Left kidney (tissue), 2 donors: ENCODE data around the gene APBB3. TPM values are rescaled to one million over a fixed set of nuclear protein-coding genes. Genes with fewer than 3 reads are reported as not detected.

Source experiments
- DNase-seq: peaks from one replicate; pipeline ENCODE4 v3.0.0-alpha.2; 2013
- polyA plus RNA-seq: library from polyadenylated mRNA; unstranded; fragments of 120-200 nt; gene quantifications from one replicate; pipeline ENCODE4 v1.2.1, GENCODE V29; 2013; ENCODE audit not compliant: insufficient read length

The APBB3 gene
- polyA plus RNA-seq, 1 donor = 58.6 TPM

DNA sequence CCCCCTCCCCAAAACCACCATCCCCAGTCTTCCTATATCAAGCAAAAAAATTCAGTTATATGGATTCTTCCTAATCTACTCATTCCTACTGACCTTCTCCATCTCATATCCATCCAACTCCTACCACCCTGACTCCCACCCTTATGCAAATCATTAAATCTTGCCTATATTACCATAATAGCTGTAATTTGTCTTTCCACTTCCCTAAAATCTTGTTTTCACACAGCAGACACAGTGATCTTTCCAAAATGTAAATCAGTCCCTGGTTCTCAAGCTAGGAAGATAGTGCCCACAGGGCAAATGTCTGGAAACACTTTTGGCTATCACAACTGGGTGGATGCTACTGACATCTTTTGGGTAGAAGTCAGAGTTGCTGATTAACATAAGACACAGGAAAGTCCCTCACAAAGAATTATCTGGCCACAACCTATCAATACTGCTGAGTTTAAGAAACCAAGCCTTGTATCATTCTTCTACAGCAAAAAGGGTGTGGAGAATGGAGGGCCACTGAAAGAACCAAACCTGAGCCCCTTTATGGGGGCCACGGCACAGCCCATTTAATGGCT lies 8.6 kb downstream of the APBB3 start:
- DNase-seq = no peak

DNA sequence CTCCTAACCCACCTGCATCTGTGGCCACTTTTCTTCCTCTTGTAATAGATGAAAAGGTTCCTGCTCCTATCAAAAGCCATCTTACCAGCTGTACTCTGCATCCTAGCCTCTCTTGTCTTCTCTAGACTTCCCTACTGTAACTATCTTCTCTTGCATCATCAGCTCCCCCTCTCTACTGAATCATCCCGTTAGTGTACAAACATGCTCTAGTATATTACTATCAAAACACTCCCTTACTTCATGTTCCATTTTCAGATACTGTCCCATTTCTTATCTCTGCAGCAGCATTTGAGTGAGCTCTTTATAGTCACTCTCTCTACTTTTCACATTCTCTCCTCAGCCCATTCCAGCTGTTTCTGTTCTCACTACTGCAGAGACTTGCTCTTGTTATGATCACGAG lies 9.9 kb downstream of the APBB3 start:
- DNase-seq = no peak

DNA sequence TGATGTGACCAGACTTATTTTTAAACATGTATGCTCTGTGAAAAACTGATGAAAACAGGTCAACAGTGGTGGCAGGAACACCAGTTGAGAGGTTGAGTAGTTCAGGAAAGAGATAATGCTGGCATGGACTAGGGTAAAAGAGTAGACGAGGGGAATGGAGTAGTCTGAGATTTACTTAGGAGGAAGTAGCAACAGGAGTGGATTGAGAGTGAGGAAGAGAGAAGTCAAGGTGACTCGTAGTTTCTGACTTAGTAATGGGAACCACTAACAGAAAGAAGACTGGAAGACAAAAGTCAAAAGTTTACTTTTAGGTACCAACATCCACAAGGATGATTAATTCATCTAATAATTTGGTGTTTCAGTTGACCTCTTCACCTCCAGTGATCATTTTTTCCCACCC lies 10.7 kb downstream of the APBB3 start:
- DNase-seq = no peak

DNA sequence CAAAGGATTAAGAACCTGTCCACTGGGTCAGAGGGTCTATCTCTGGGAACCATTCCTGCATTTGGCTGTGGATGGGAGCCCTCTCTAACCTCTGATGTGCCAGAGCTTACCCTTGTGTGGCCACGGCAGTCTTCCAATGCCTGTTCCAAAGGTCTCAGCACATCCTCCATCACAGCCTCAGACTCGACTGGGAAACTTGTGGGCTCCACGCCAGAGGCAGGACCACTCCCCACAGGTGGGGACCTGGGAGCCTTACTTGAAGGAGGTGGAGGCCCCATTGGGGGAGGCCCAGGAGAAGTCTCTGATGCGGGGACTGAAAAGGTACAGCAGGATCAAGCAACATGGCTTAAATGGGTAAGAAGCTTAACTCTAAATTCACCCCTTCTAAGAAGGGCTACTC lies 12.5 kb downstream of the APBB3 start:
- DNase-seq = no peak

DNA sequence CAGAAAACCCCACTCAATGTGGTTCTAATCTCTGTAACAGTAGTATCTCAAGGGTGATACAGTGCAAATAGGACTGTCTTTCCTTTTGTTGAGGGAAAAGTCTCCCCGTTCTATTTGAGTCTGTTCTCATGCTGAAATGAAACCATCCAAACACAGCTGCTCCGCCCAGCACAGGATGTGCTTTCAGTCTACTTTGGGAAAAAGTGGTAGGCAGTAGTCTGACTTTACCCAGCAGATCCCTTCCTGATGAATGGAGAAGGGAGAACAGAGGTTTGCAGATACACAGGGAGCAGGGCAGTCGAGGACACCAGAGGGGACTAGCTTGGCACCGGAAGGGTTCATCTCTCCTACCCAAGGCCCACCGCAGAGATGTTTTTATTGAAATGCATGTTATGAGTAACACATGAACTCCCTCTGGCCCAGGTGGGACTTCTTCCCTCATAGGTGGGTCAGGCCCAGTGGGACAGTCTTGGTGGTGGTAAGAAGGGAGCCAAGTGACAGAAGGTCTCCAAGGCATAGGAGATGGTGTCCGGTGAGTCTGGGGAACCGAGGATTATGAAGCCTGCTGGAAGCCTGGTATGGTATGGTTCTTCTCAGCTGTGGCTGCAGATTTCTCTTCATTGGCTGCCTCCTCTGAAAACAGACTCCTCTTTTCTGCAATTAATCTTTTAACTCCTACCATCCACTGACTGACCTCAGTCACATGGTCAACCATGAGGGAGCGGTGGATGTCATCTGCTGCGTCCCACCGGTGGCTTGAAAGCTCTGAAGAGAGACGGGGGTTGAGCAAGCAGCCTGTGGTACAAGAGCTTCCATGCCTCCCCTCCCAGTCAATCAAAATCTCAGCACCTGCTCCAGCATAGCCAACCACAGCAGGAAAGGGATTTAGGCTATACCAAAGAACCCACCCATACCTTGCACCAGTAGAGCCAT lies 14.0 kb downstream of the APBB3 start:
- no peak for DNase-seq

DNA sequence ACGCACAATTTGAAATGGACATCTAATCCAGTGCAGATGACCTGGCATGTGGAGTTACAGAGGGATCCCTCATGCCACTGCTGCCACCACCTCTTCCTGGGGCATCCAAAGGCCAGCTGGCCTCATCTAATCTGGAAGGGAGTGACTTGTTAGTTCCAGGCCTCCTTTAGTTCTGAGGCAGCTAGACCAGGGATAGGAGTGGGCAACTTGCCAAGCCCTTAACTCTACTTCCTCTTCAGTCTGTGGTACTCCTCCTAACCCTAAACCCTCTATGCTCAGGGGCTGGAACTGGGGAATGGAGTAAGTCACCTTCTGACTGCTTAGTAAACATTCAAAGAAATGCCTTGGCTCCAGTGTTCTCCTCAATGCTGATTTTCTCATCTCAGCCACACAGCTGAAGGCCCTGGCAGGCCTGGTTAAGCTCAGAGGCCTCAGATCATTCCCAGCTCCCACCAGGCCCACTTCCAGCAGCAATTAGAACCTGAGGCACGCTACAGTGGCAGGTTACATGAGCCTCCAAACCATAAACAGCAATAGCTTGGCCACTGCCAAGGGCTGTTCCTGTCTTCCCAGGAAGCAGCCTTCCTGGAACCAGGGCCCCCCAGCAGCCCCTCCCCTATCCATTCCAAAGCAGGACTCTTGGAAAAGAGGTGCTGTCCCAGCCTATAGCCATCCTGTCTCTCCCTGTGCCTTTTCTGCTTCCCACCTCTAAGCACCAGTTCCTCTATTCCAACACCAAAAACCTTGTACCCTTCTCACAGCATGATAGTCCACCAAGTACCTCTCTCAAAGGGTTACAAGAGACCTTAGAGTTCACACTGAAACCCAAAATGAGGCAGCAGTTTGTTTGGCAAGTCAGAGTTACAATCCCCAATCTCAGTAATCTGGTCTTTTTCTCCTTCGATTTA lies 14.9 kb downstream of the APBB3 start:
- no peak for DNase-seq

DNA sequence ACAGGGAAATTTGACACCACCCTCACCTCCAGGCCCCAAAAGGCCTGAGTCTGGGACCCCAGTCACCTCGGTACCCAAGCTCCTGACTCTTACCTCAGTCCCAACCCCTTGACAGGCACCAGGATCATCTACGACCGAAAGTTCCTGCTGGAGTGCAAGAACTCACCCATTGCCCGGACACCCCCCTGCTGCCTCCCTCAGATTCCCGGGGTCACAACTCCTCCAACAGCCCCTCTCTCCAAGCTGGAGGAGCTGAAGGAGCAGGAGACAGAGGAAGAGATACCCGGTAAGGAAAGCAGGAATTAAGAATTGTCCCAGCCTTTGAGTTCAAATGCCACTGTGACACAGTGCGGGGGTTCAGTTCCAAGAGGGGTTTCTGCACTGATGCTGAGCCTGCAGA lies 15.6 kb downstream of the APBB3 start:
- no peak for DNase-seq

DNA sequence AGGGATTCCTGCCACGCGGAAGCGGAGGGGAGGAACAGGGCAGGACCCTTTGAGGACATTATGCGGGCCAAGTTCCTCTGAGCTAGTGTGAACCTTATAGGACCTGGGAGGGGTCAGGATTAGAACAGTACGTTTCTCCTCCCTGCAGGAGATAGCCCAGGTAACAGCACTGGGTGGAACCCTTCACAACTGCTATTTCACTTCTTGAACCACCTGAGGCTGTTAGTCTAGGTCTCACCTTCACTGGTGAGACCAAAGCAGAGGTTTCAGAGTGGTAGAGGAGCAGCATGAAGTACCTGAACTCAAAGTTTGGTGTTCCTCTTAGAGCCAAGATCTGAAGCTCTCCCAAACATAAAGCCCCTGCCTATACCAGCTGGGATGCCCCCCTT lies 16.1 kb downstream of the APBB3 start:
- DNase-seq = no peak

DNA sequence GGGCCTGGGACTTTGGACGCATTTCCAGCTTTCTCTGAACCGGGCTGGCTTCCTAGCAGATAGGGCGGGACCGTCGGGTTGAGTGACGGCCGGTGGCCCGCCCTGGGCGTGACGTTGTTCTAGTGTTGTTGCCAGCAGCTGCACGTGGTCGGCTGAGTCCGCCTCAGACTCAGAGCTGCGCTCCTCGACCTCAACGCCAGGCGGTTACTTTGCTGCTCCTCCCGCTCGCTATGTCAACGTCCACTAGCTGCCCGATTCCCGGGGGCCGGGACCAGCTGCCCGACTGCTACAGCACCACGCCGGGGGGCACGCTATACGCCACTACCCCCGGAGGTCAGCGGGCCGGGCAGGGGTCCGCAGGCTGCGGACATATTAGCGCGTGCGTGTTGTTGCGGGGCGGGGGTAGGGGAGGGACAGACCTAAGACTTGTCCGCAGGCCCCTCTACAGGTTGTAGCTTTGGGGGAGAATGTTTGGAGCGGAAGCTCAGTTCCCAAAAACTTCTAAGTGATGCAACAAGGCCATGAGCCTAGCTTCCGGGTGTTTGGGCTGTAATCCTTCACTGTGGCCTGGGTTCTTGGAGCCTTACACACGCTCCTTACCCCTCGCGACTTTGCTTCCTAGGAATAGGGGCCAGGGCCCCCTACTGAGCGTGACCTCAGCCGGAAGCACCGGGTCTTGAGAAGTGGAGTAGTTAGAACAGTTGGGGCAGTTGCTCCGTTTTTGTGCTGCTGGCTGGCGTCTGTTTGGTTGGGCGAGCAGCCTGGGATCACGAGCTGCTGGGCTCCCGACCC lies 16.7 kb downstream of the APBB3 start, which contains the start of gene EIF4EBP3:
Gene EIF4EBP3 (plus strand): TSS at position 155 of the 792 bp plus-strand sequence. CDS start 76 bp downstream, at position 231.
- DNase-seq = peak; percentile 90

DNA sequence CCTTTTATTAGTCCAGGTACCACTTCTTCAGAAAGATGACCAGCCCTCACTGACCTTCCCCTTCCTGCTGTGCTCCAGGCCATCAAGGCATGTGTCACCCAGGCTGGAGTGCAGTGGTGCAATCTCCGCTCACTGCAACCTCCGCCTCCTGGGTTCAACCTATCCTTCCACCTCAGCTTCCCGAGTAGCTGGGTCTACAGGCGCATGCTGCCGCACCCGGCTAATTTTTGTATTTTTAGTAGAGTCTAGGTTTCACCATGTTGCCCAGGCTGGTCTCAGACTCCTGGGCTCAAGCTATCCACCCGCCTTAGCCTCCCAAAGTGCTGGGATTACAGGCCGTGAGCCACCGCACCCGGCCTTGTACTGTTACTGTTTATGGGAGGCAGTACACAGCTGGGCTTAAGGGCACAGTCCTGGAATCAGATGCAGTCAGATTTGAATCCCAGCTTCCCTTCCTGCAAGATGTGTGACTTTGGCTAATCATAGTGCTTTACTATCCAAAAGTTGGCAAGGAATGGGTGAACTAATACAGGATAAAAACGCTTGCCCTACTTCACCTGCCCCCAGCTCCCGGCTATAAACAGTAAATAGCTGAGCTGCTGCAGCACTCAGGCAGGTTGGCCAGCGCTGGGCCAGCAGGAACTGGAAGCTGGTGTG lies 17.4 kb downstream of the APBB3 start:
- no peak for DNase-seq

DNA sequence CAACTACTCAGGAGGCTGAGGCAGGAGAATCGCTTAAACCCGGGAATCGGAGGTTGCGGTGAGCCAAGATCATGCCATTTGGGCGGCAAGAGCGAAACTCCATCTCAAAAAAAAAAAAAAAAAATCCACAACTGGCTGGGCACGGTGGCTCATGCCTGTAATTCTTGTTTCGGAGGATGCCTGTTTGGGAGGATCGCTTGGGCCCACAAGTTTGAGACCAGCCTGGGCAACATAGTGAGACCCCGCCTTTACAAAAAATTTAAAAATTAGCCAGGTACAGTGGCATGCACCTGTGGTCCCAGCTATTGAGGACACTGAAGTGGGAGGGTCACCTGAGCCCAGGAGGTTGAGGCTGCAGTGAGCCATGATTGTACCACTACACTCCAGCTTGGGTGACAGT lies 18.8 kb downstream of the APBB3 start:
- no peak for DNase-seq

DNA sequence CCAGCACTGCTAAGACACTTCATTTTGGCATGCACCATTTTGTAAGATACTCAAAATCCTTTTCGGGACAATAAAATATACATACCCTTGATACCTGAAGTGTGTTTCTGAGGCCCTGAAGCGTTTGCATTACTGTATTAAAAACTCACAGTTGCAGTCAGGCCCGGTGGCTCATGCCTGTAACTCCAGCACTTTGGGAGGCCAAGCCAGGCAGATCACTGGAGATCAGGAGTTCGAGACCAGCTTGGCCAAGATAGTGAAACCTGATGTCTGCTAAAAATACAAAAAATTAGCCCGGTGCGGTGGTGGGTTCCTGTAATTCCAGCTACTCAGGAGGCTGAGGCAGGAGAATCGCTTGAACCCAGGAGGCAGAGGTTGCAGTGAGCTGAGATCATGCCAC lies 19.4 kb downstream of the APBB3 start:
- no peak for DNase-seq

DNA sequence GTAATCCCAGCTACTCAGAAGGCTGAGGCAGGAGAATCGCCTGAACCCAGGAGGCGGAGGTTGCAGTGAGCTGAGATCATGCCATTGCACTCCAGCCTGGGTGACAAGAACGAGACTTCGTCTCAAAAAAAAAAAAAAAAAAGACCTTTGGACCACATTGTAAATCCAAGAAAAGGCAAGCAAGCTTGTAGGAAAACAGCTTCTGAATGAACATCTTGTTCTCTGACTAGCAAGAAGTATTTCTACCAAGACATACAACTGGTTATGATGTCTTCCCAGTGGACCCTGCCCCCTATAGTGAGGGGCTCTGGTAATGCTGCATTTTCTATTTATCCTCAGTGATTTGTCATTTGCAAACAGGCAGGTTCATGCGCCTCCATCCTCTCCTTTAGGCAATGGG lies 21.4 kb downstream of the APBB3 start:
- no peak for DNase-seq

DNA sequence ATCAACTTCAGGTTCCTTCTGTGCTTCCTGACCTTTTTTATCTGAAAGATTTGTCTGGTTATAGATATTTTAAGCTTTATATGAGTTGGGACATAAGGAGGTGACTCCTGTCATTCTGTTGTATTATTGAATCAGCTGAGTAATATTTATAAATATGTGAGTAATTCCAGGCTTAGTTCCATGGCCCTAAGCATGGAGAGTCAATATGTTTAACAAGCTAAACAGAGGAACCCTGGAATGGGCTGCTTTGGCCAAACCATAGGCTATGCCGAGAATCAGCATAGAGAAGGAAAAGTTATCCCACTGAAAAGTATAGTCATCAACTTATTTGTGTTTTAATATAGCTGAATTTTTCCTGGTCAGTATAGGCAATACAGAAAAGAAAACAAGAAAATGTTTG lies 24.2 kb downstream of the APBB3 start:
- DNase-seq = no peak

DNA sequence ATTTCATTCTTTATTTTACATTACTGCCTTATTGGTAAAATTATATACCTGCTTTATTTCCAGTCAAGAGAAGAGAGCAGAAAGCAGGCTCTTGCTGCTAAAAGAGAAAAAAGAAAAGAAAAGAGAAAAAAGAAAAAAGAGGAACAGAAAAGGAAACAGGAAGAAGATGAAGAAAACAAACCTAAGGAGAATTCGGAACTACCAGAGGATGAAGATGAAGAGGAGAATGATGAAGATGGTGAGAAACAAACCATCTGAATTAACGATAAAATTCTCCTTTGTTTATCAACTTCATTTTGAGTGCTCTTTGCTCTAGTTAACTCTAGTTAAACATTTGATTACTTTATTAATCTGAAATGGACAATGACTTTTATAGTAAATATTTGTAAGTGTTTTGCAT lies 40.4 kb downstream of the APBB3 start:
- DNase-seq = no peak

DNA sequence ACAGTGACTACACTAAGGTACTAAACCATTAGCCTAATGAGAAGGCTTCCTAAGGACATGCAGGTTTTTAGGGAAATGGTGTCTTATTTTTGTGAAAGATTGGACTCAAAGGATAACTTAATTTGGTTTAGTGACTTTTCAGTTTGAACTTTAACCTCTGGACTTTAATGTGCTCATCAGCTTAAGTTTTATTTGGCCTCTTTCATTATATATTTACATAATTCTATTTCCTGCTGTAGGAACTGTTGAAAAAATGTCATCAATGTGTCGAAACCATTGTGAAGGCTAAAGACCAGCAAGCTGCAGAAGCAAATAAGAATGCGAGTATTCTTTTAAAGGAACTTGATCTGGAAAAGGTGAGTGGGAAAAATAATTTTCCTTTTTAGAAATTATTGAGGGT lies 51.3 kb downstream of the APBB3 start:
- no peak for DNase-seq

DNA sequence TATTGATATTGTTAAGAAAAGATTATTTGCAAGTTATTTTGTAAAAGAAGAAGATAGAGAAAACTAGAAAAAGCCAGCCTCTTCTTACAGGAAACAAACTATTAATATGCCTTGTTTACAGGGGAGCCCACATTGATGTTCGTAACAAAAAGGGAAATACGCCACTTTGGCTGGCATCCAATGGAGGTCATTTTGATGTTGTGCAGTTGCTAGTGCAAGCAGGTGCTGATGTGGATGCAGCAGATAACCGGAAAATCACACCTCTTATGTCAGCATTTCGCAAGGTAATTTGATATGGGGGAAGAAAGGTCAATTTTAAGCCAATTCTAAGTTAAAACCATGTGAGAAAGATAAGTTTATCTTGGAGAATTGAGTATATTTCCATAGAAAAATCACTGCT lies 54.5 kb downstream of the APBB3 start:
- no peak for DNase-seq
